ENCODE results near the gene ZBTB47. TPM values are rescaled to one million over a fixed set of nuclear protein-coding genes. Genes with fewer than 3 reads are reported as not detected.

The ZBTB47 gene
- total and polyA plus RNA-seq, 2 experiments from 2014 or later, result 0.48 to 2.8 TPM

GRCh38 chr3:42699511-42699971 is 46.0 kb downstream of the ZBTB47 start (continued):
- no peak for TF ChIP-seq EZH2 (IDR thresholded peaks at IDR 0.05; ENCODE audit: low read depth, unreplicated experiment)
- TF ChIP-seq EZH2phosphoT487 (IDR thresholded peaks at IDR 0.05; ENCODE audit: unreplicated experiment), result no peak
- TF ChIP-seq STAT1 (IDR thresholded peaks at IDR 0.05; ENCODE audit: unreplicated experiment), result no peak
- TF ChIP-seq ZNF114 (CRISPR knock-in tag; IDR thresholded peaks at IDR 0.05), result no peak
- TF ChIP-seq CREB1 (CRISPR knock-in tag; IDR thresholded peaks at IDR 0.05; ENCODE audit: low read depth), result no peak

- Mint-ChIP-seq H3K4me3 (no peak overlapping the region), H3K27ac (no peak overlapping the region), H3K4me1 (peaks cover 8% of the 10 kb centered on the region), H3K36me3 (ENCODE audit: low read depth) (no peaks in the 10 kb centered on the region), H3K9me3 (no peaks in the 10 kb centered on the region), H3K27me3 (ENCODE audit: insufficient read depth, low read depth, poor library complexity) (peaks cover 8% of the 10 kb centered on the region)
- no peaks in the 10 kb centered on the region for H3K79me2 ChIP-seq (replicated peaks; ENCODE audit: insufficient read depth)
- H3K4me3 ChIP-seq, result no peak overlapping the region
- no peaks in the 10 kb centered on the region for H4K20me1 ChIP-seq (replicated peaks; ENCODE audit: insufficient read depth)
- DNase-seq (ENCODE audit: low spot score) (no peak), ATAC-seq (no peak)
- H3K27me3 ChIP-seq (ENCODE audit: insufficient read depth), result no peaks in the 10 kb centered on the region
- no peak overlapping the region for H2AFZ ChIP-seq
- H3K36me3 ChIP-seq (ENCODE audit: insufficient read depth), result no peaks in the 10 kb centered on the region
- H3K27ac ChIP-seq (ENCODE audit: low read depth), result no peak overlapping the region
- H3K4me1 ChIP-seq (ENCODE audit: insufficient read depth), result no peaks in the 10 kb centered on the region
- no peak overlapping the region for H3K4me2 ChIP-seq
- no peaks in the 10 kb centered on the region for H3K9me2 ChIP-seq (ENCODE audit: insufficient read depth)
- no peaks in the 10 kb centered on the region for H3F3A ChIP-seq (replicated peaks; ENCODE audit: low read depth)
- no peak for TF ChIP-seq EZH2phosphoT487 (IDR thresholded peaks at IDR 0.05; ENCODE audit: unreplicated experiment)
- no peak for TF ChIP-seq STAT1 (IDR thresholded peaks at IDR 0.05; ENCODE audit: unreplicated experiment)
- TF ChIP-seq ZNF331 (CRISPR knock-in tag; IDR thresholded peaks at IDR 0.05; ENCODE audit: low read depth), result no peak
- no peak for TF ChIP-seq REST (IDR thresholded peaks at IDR 0.05; ENCODE audit: unreplicated experiment)
- no peak for TF ChIP-seq ZNF114 (CRISPR knock-in tag; IDR thresholded peaks at IDR 0.05)
- no peak for TF ChIP-seq NANOG (IDR thresholded peaks at IDR 0.05; ENCODE audit: borderline replicate concordance)
- TF ChIP-seq JUNB (IDR thresholded peaks at IDR 0.05; ENCODE audit: unreplicated experiment), result no peak
- no peak for TF ChIP-seq CTCF (conservative IDR thresholded peaks at IDR 0.05; ENCODE audit: low read depth in 2 of 2)
- no peak for TF ChIP-seq ZNF462 (CRISPR knock-in tag; IDR thresholded peaks at IDR 0.05)
- no peak for TF ChIP-seq POLR2AphosphoS5 (IDR thresholded peaks at IDR 0.05; ENCODE audit: low read depth)
- no peak for TF ChIP-seq CREB1 (CRISPR knock-in tag; IDR thresholded peaks at IDR 0.05; ENCODE audit: low read depth)
These were observed 47.1 kb downstream of the ZBTB47 start for GRCh38 chr3:42700366-42701288.
